ENCODE data around the gene AMN.

- TF ChIP-seq CTCF (conservative IDR thresholded peaks at IDR 0.05): no peak
- no peak for TF ChIP-seq EZH2 (IDR thresholded peaks at IDR 0.05; ENCODE audit: low read depth)
Observed at GRCh38 chr14:102899516-102899900, 23.0 kb upstream of the AMN start.
